HCT116 (cell line): ENCODE results near the gene SYDE2. TPM values are rescaled to one million over a fixed set of nuclear protein-coding genes. Genes with fewer than 3 reads are reported as not detected.

ENCODE experiments used
- ATAC-seq: fragments of 200-7000 bp; cut with Tn5 transposase; 2 replicates; pipeline ENCODE4 v1.9.1; 2020; ENCODE audit warnings: mild to moderate bottlenecking, moderate library complexity
- BruUV-seq: library from RNA; stranded (reverse); fragments of 400-500 nt; replicated peaks from 2 replicates; lab custom pipeline; 2021; lab: Mats Ljungman, UMichigan
- CTCF ChIA-PET: fragments of 300-600 bp; sonication (Branson Sonifier 250); formaldehyde crosslinking; loops from one replicate; lab custom pipeline; 2021; ENCODE audit warnings: antibody characterized with exemption; lab: Charles Lee
- POLR2A ChIA-PET: fragments of 300-600, 350-600 bp; sonication (Branson Sonifier 250); formaldehyde crosslinking; loops from one replicate; lab custom pipeline; 2021; ENCODE audit warnings: antibody characterized with exemption; lab: Charles Lee
- RAD21 ChIA-PET, 2 experiments: fragments of 300-600 bp; sonication (Branson Sonifier 250); formaldehyde crosslinking; loops; one replicate each; lab custom pipeline; 2023; ENCODE audit warnings: low total read pairs in 2 of 2; ENCODE audit not compliant: uncharacterized antibody in 2 of 2, unreplicated experiment in 2 of 2, low non-redundant PET in 1 of 2; lab: Charles Lee
- DNase-seq: peaks from one replicate; pipeline ENCODE4 v3.0.0-alpha.2; 2010; ENCODE audit warnings: low read depth, low spot score
- H2AFZ ChIP-seq: fragments of 200-600 bp; shearing (Covaris generic), sonication (generic); 2 replicates; pipeline ENCODE4 v1.6.1; 2017; ENCODE audit warnings: low read depth, mixed run types, mixed read lengths, antibody characterized with exemption, low read length; ENCODE audit not compliant: poor library complexity, severe bottlenecking
- H3K27ac ChIP-seq: 2 replicates; pipeline ENCODE4 v1.5.1; 2012; ENCODE audit warnings: low read depth, low read length
- H3K27me3 ChIP-seq: fragments of 200-600 bp; sonication (generic); 2 replicates; pipeline ENCODE4 v1.6.1; 2016; ENCODE audit warnings: mixed run types, low read length, mixed read lengths; ENCODE audit not compliant: insufficient read depth
- H3K36me3 ChIP-seq, 2 experiments: fragments of 200-500 bp in 1 of 2; fragments of 200-600 bp in 1 of 2; sonication (Bioruptor generic) in 1 of 2; sonication (generic) in 1 of 2; 2 replicates each; pipeline versions ENCODE4 v1.5.1 to v1.6.1; 2014 to 2016; ENCODE audit warnings: low read length in 2 of 2, inconsistent platforms in 1 of 2, mixed read lengths in 1 of 2, mixed run types in 1 of 2; ENCODE audit not compliant: insufficient read depth in 2 of 2, control insufficient read depth in 1 of 2
- H3K4me1 ChIP-seq, 2 experiments: fragments of 200-600 bp in 1 of 2; sonication (generic) in 1 of 2; 2 replicates each; pipeline versions ENCODE4 v1.5.1 to v1.6.1; 2012 to 2017; ENCODE audit warnings: low read length in 2 of 2, inconsistent platforms in 1 of 2, mild to moderate bottlenecking in 1 of 2, mixed read lengths in 1 of 2, mixed run types in 1 of 2, moderate library complexity in 1 of 2; ENCODE audit not compliant: insufficient read depth in 2 of 2, control insufficient read depth in 1 of 2
- H3K4me2 ChIP-seq: fragments of 200-600 bp; sonication (generic); 2 replicates; pipeline ENCODE4 v1.6.1; 2017; ENCODE audit warnings: mixed run types, low read length, mixed read lengths
- H3K4me3 ChIP-seq, 2 experiments: fragments of 200-600 bp in 1 of 2; sonication (generic) in 1 of 2; replicated peaks in 1 of 2; 2 replicates each; pipeline ENCODE4 v1.5.1; 2011 to 2016; ENCODE audit warnings: low read length in 2 of 2, control low read depth in 1 of 2, low read depth in 1 of 2, mild to moderate bottlenecking in 1 of 2, mixed read lengths in 1 of 2, mixed run types in 1 of 2
- H3K79me2 ChIP-seq: fragments of 200-600 bp; sonication (generic); 2 replicates; pipeline ENCODE4 v1.6.1; 2017; ENCODE audit warnings: mild to moderate bottlenecking, mixed run types, low read length, moderate library complexity, mixed read lengths; ENCODE audit not compliant: insufficient read depth
- H3K9ac ChIP-seq: fragments of 200-600 bp; sonication (generic); 2 replicates; pipeline ENCODE4 v1.6.1; 2016; ENCODE audit warnings: low read length, mixed read lengths
- H3K9me2 ChIP-seq: fragments of 200-600 bp; sonication (generic), shearing (Covaris generic); 2 replicates; pipeline ENCODE4 v1.6.1; 2017; ENCODE audit warnings: mixed run types, mild to moderate bottlenecking, moderate library complexity; ENCODE audit not compliant: insufficient read depth
- H3K9me3 ChIP-seq, 2 experiments: fragments of 200-500 bp in 1 of 2; fragments of 200-600 bp in 1 of 2; sonication (Bioruptor generic) in 1 of 2; sonication (generic) in 1 of 2; 2 replicates each; pipeline ENCODE4 v1.6.1; 2014 to 2017; ENCODE audit warnings: low read length in 2 of 2, mixed read lengths in 2 of 2, inconsistent platforms in 1 of 2, low read depth in 1 of 2, mild to moderate bottlenecking in 1 of 2, mixed run types in 1 of 2, moderate library complexity in 1 of 2; ENCODE audit not compliant: control insufficient read depth in 1 of 2, insufficient read depth in 1 of 2
- H4K20me1 ChIP-seq: fragments of 200-600 bp; sonication (generic), shearing (Covaris generic); 2 replicates; pipeline ENCODE4 v1.6.1; 2017; ENCODE audit warnings: mixed run types, mild to moderate bottlenecking, moderate library complexity; ENCODE audit not compliant: insufficient read depth
- CEBPB ChIP-seq: IDR thresholded peaks from 2 replicates; pipeline ENCODE4 v1.6.1; 2012; ENCODE audit warnings: low read depth
- CTCF ChIP-seq, 3 experiments: fragments of 200-600 bp in 1 of 3; sonication (generic) in 1 of 3; IDR thresholded peaks in 2 of 3; conservative IDR thresholded peaks in 1 of 3; 2 replicates each; pipeline ENCODE4 v1.5.1; 2012 to 2017; ENCODE audit warnings: low read depth in 2 of 3, low read length in 2 of 3, antibody characterized with exemption in 1 of 3, borderline replicate concordance in 1 of 3, control low read depth in 1 of 3, mild to moderate bottlenecking in 1 of 3, mixed read lengths in 1 of 3, mixed run types in 1 of 3, moderate library complexity in 1 of 3; ENCODE audit not compliant: insufficient read depth in 1 of 3
- ELF1 ChIP-seq: IDR thresholded peaks from 2 replicates; pipeline ENCODE4 v1.6.1; 2012; ENCODE audit warnings: low read depth, borderline replicate concordance
- EZH2 ChIP-seq: fragments of 200-600 bp; sonication (generic); IDR thresholded peaks from 2 replicates; pipeline ENCODE4 v1.6.1; 2017; ENCODE audit warnings: antibody characterized with exemption, mixed run types
- JUND ChIP-seq: IDR thresholded peaks from 2 replicates; pipeline ENCODE4 v1.6.1; 2012
- POLR2AphosphoS5 ChIP-seq: IDR thresholded peaks from 2 replicates; pipeline ENCODE4 v1.6.1; 2011; ENCODE audit warnings: mild to moderate bottlenecking, low read depth, low read length, moderate library complexity
- RAD21 ChIP-seq: IDR thresholded peaks from 2 replicates; pipeline ENCODE4 v1.6.1; 2012; ENCODE audit warnings: low read depth, mild to moderate bottlenecking
- SRF ChIP-seq: IDR thresholded peaks from 2 replicates; pipeline ENCODE4 v1.6.1; 2012; ENCODE audit warnings: low read depth
- ZFX ChIP-seq: fragments of 450-650 bp; IDR thresholded peaks from 2 replicates; pipeline ENCODE4 v1.6.1; 2017
- ZNF274 ChIP-seq: fragments of 200-500 bp; sonication (Bioruptor generic); IDR thresholded peaks from 2 replicates; pipeline ENCODE4 v1.6.1; 2014; ENCODE audit warnings: mild to moderate bottlenecking, low read depth, low read length, inconsistent platforms
- intact Hi-C: fragments of 100-400 bp; cut with micrococcal nuclease; formaldehyde crosslinking; loops from 2 replicates; pipeline ENCODE4 v1.10.0; 2022
- total RNA-seq: library from RNA; stranded (reverse); gene quantifications from one replicate; pipeline ENCODE4 v1.2.1, GENCODE V29; 2021; ENCODE audit not compliant: unreplicated experiment

The SYDE2 gene
- total RNA-seq, 1 experiment from 2014 or later, result 5.3 TPM

GRCh38 chr1:85132078-85132720, 68.6 kb downstream of the SYDE2 start:
- no peaks in the 10 kb centered on the region for H3K27me3 ChIP-seq
- TF ChIP-seq CEBPB, result no peak
- TF ChIP-seq, all 23 proteins: peak for 0
- ChIA-PET RAD21 (no interaction called here), POLR2A (no interaction called here), CTCF (no interaction called here)
- Histone ChIP-seq H3K9me2 (no peaks in the 10 kb centered on the region), H3K4me3 (no peak overlapping the region), H3K36me3 (no peaks in the 10 kb centered on the region), H3K27ac (no peak overlapping the region), H3K9me3 (no peaks in the 10 kb centered on the region), H3K9ac (no peak overlapping the region), H3K4me2 (no peak overlapping the region), H2AFZ (no peak overlapping the region), H3K79me2 (no peaks in the 10 kb centered on the region), H3K4me1 (no peaks in the 10 kb centered on the region), H4K20me1 (no peaks in the 10 kb centered on the region)
- no peak for DNase-seq
- intact Hi-C loops, result no loop called here
- BruUV-seq, result no TSS peak
- no peak for ATAC-seq

GRCh38 chr1:85128316-85128715, 72.5 kb downstream of the SYDE2 start:
- ATAC-seq, result no peak
- Histone ChIP-seq H3K4me1 (no peaks in the 10 kb centered on the region), H2AFZ (no peak overlapping the region), H3K9ac (no peak overlapping the region), H3K4me2 (no peak overlapping the region), H3K79me2 (no peaks in the 10 kb centered on the region), H3K27me3 (no peaks in the 10 kb centered on the region), H3K4me3 (no peak overlapping the region), H3K27ac (no peak overlapping the region), H4K20me1 (no peaks in the 10 kb centered on the region), H3K9me2 (no peaks in the 10 kb centered on the region), H3K9me3 (no peaks in the 10 kb centered on the region), H3K36me3 (no peaks in the 10 kb centered on the region)
- CTCF ChIA-PET, result no interaction called here
- DNase-seq, result no peak
- TF ChIP-seq EZH2 (no peak), SRF (no peak), CTCF (IDR thresholded peaks at IDR 0.05 in 2 of 3, conservative IDR thresholded peaks at IDR 0.05 in 1 of 3; ENCODE audit: borderline replicate concordance in 1 of 3, insufficient read depth in 1 of 3, low read depth in 2 of 3, low read length in 2 of 3) (no peak), ELF1 (no peak), RAD21 (no peak), CEBPB (no peak), ZNF274 (no peak), POLR2AphosphoS5 (no peak), JUND (no peak), ZFX (no peak)
- POLR2A ChIA-PET, result no interaction called here
- intact Hi-C loops, result no loop called here
- BruUV-seq, result no TSS peak
- RAD21 ChIA-PET, result interaction anchor here in 1 of 2 experiments (0.6 kb wide), 1 partner anchor 112 kb away, joined by 6 read pairs; no protein-coding TSS in a partner anchor
